Fibroblast of lung (primary cell): ENCODE results near the gene TTC9B. TPM values are rescaled to one million over a fixed set of nuclear protein-coding genes. Genes with fewer than 3 reads are reported as not detected.

Experiments used
- DNase-seq, 2 donors: peaks; one replicate each; pipeline versions ENCODE4 v3.0.0 to v3.0.0-alpha.2; 2010; ENCODE audit warnings: low read depth in 2 of 2
- H2AFZ ChIP-seq: 2 replicates; pipeline ENCODE4 v1.5.1; 2012; ENCODE audit warnings: low read length, control low read depth, inconsistent platforms
- H3K27ac ChIP-seq: 2 replicates; pipeline ENCODE4 v1.5.1; 2011; ENCODE audit warnings: low read length, control low read depth; ENCODE audit not compliant: insufficient read depth
- H3K27me3 ChIP-seq: 2 replicates; pipeline ENCODE4 v1.5.1; 2011; ENCODE audit warnings: mild to moderate bottlenecking, low read length; ENCODE audit not compliant: control insufficient read depth, insufficient read depth
- H3K36me3 ChIP-seq: 2 replicates; pipeline ENCODE4 v1.5.1; 2011; ENCODE audit warnings: low read length; ENCODE audit not compliant: control insufficient read depth, insufficient read depth
- H3K4me1 ChIP-seq: 2 replicates; pipeline ENCODE4 v1.5.1; 2011; ENCODE audit warnings: low read length; ENCODE audit not compliant: control insufficient read depth, insufficient read depth; ENCODE audit errors: extremely low read depth
- H3K4me2 ChIP-seq: 2 replicates; pipeline ENCODE4 v1.5.1; 2011; ENCODE audit warnings: low read length, control low read depth; ENCODE audit not compliant: insufficient read depth; ENCODE audit errors: extremely low read depth
- H3K4me3 ChIP-seq, 4 experiments: fragments of 200-600 bp in 1 of 4; sonication (generic) in 1 of 4; replicated peaks in 1 of 4; 2 replicates each; pipeline ENCODE4 v1.5.1; 2011 to 2016; ENCODE audit warnings: low read length in 4 of 4, low read depth in 3 of 4, mild to moderate bottlenecking in 3 of 4, control low read depth in 2 of 4, inconsistent platforms in 1 of 4, mixed read lengths in 1 of 4; ENCODE audit not compliant: insufficient read depth in 1 of 4; ENCODE audit errors: control extremely low read depth in 1 of 4
- H3K79me2 ChIP-seq: 2 replicates; pipeline ENCODE4 v1.5.1; 2012; ENCODE audit warnings: mild to moderate bottlenecking, low read length, inconsistent platforms; ENCODE audit not compliant: control insufficient read depth, insufficient read depth
- H3K9ac ChIP-seq: 2 replicates; pipeline ENCODE4 v1.5.1; 2011; ENCODE audit warnings: mild to moderate bottlenecking, low read length, control low read depth; ENCODE audit not compliant: insufficient read depth
- H3K9me3 ChIP-seq: 2 replicates; pipeline ENCODE4 v1.5.1; 2012; ENCODE audit warnings: low read depth, low read length; ENCODE audit not compliant: control insufficient read depth, insufficient read depth
- H4K20me1 ChIP-seq: 2 replicates; pipeline ENCODE4 v1.5.1; 2011; ENCODE audit warnings: low read length; ENCODE audit not compliant: control insufficient read depth, insufficient read depth; ENCODE audit errors: extremely low read depth
- EZH2 ChIP-seq: IDR thresholded peaks from 2 replicates; pipeline ENCODE4 v1.5.1; 2012; ENCODE audit warnings: low read length, control low read depth, mild to moderate bottlenecking; ENCODE audit errors: missing control alignments
- polyA plus RNA-seq, 2 donors: library from polyadenylated mRNA; depleted of rRNA in 1 of 2; stranded (reverse) in 1 of 2; unstranded in 1 of 2; fragments of >200 nt; gene quantifications; 2 replicates each; pipeline ENCODE4 v1.2.1, GENCODE V29; 2011 to 2012; ENCODE audit warnings: missing spikeins in 1 of 2
- total RNA-seq: library from RNA; depleted of rRNA; stranded (reverse); fragments of >200 nt; gene quantifications from 2 replicates; pipeline ENCODE4 v1.2.1, GENCODE V29; 2014
- TF ChIP-seq, protein P1 (sequence below), 2 donors: IDR thresholded peaks in 1 of 2; conservative IDR thresholded peaks in 1 of 2; 1 replicate in 1 of 2; 2 replicates in 1 of 2; pipeline ENCODE4 v1.5.1; 2011 to 2012; ENCODE audit warnings: low read length in 2 of 2, control low read depth in 1 of 2, inconsistent platforms in 1 of 2, low read depth in 1 of 2, mild to moderate bottlenecking in 1 of 2

Gene TTC9B
- total and polyA plus RNA-seq, 2 donors (not counting 1 experiment from before 2014, with no cell fraction given), result not detected

DNA sequence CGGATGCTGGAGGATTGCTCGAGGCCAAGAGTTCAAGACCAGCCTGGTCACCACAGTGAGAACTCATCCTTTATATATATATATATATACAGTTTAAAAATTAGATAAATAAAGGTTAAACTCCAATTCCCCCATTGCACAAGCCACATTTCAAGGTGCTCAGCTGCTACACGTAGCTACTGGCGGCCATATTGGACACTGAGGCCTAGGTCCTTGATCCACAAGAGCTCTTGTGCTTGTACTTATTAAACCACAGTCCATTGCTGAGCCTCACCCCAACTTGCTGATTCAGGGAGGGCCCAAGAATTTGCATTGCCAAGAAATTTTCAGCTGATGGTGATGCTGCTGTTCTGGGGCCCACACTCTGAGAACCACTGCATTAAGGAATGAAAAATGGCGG, 9.6 kb downstream of the TTC9B start:
- Histone ChIP-seq H3K27ac (no peak overlapping the region), H4K20me1 (no peaks in the 10 kb centered on the region), H3K27me3 (no peaks in the 10 kb centered on the region), H3K9me3 (no peaks in the 10 kb centered on the region), H3K36me3 (no peaks in the 10 kb centered on the region), H3K4me3 (no peak overlapping the region), H3K4me1 (no peaks in the 10 kb centered on the region), H2AFZ (no peak overlapping the region), H3K4me2 (no peak overlapping the region), H3K79me2 (no peaks in the 10 kb centered on the region), H3K9ac (no peak overlapping the region)
- DNase-seq, result no peak
- TF ChIP-seq, protein P1, sequence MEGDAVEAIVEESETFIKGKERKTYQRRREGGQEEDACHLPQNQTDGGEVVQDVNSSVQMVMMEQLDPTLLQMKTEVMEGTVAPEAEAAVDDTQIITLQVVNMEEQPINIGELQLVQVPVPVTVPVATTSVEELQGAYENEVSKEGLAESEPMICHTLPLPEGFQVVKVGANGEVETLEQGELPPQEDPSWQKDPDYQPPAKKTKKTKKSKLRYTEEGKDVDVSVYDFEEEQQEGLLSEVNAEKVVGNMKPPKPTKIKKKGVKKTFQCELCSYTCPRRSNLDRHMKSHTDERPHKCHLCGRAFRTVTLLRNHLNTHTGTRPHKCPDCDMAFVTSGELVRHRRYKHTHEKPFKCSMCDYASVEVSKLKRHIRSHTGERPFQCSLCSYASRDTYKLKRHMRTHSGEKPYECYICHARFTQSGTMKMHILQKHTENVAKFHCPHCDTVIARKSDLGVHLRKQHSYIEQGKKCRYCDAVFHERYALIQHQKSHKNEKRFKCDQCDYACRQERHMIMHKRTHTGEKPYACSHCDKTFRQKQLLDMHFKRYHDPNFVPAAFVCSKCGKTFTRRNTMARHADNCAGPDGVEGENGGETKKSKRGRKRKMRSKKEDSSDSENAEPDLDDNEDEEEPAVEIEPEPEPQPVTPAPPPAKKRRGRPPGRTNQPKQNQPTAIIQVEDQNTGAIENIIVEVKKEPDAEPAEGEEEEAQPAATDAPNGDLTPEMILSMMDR (conservative IDR thresholded peaks at IDR 0.05 in 1 of 2, IDR thresholded peaks at IDR 0.05 in 1 of 2; ENCODE audit: low read depth in 1 of 2, low read length in 2 of 2), result no peak
- TF ChIP-seq EZH2, result no peak

DNA sequence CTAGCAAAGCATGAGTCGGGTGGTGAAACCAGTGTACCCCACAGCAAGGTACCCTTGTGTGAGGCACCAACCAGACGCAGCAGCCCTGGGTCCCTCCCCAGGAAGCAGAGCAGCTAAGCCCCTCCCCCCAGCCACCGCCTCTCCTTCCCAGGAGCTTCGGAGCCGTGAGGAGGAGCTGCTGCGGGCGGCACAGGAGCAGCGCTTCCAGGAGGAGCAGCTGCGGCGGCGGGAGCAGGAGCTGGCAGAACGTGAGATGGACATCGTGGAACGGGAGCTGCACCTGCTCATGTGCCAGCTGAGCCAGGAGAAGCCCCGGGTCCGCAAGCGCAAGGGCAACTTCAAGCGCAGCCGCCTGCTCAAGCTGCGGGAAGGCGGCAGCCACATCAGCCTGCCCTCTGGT, 12.4 kb downstream of the TTC9B start:
- Histone ChIP-seq H3K27me3 (no peaks in the 10 kb centered on the region), H3K9ac (no peak overlapping the region), H4K20me1 (no peaks in the 10 kb centered on the region), H2AFZ (no peak overlapping the region), H3K9me3 (no peaks in the 10 kb centered on the region), H3K4me3 (no peak overlapping the region), H3K4me1 (no peaks in the 10 kb centered on the region), H3K27ac (no peak overlapping the region), H3K36me3 (no peaks in the 10 kb centered on the region), H3K4me2 (no peak overlapping the region), H3K79me2 (no peaks in the 10 kb centered on the region)
- TF ChIP-seq, protein P1 (conservative IDR thresholded peaks at IDR 0.05 in 1 of 2, IDR thresholded peaks at IDR 0.05 in 1 of 2; ENCODE audit: low read depth in 1 of 2, low read length in 2 of 2), result no peak
- no peak for TF ChIP-seq EZH2
- no peak for DNase-seq

- no peaks in the 10 kb centered on the region for H3K4me1 ChIP-seq
- H3K79me2 ChIP-seq, result no peaks in the 10 kb centered on the region
- no peak overlapping the region for H3K4me3 ChIP-seq
- TF ChIP-seq, protein P1 (conservative IDR thresholded peaks at IDR 0.05 in 1 of 2, IDR thresholded peaks at IDR 0.05 in 1 of 2; ENCODE audit: low read depth in 1 of 2, low read length in 2 of 2), result no peak
- no peak for TF ChIP-seq EZH2
- H3K27me3 ChIP-seq, result no peaks in the 10 kb centered on the region
- no peaks in the 10 kb centered on the region for H4K20me1 ChIP-seq
- DNase-seq, result no peak
- no peak overlapping the region for H3K27ac ChIP-seq
- no peak overlapping the region for H3K4me2 ChIP-seq
- H3K36me3 ChIP-seq, result no peaks in the 10 kb centered on the region
- no peak overlapping the region for H2AFZ ChIP-seq
- no peak overlapping the region for H3K9ac ChIP-seq
- H3K9me3 ChIP-seq, result no peaks in the 10 kb centered on the region
Observed at GRCh38 chr19:40204381-40204780, 13.8 kb downstream of the TTC9B start.
